ENCODE results near the gene TBC1D24. TPM values are rescaled to one million over a fixed set of nuclear protein-coding genes. Genes with fewer than 3 reads are reported as not detected.

Gene TBC1D24
- total and polyA plus RNA-seq, 9 of the 15 experiments (the other 6 are each of a cell fraction or from before 2014, with no cell fraction given) = 1.7 to 22.6 (median 7.2) TPM

GRCh38 chr16:2470234-2470601 is 4.7 kb upstream of the TBC1D24 start:
- Histone ChIP-seq H4K20me1 (replicated peaks; ENCODE audit: control insufficient read depth, insufficient read depth, low read length) (0 out of 2 replicates have a peak, but pooled peaks cover 4% of the 10 kb centered on the region), H2AFZ (ENCODE audit: low read depth, low read length) (no peak overlapping the region), H3K79me2 (ENCODE audit: control insufficient read depth, insufficient read depth, low read length) (peaks cover 13% of the 10 kb centered on the region; the same call in 2 of the 3 replicates), H3K4me3 (no peak overlapping the region), H3K9me1 (ENCODE audit: control insufficient read depth, insufficient read depth, low read length) (no peaks in the 10 kb centered on the region), H3K9ac (ENCODE audit: insufficient read depth in 1 of 2, low read depth in 2 of 2, low read length in 2 of 2) (peak overlapping the region in 1 of 2 experiments; percentile 1; a peak in 2 of 4 replicates), H3K4me2 (ENCODE audit: insufficient read depth, low read length) (no peak overlapping the region), H3K9me3 (replicated peaks; ENCODE audit: control insufficient read depth, insufficient read depth, low read depth, low read length) (no peaks in the 10 kb centered on the region), H3K4me1 (replicated peaks in 1 of 2; ENCODE audit: control insufficient read depth in 2 of 2, insufficient read depth in 2 of 2, low read length in 2 of 2) (peaks cover 7 to 87% of the 10 kb centered on the region in 2 experiments; a peak in 4 of 5 replicates), H3K27ac (ENCODE audit: extremely low read depth, low read depth, low read length) (no peak overlapping the region), H3K27me3 (ENCODE audit: control insufficient read depth in 2 of 2, insufficient read depth in 2 of 2, low read length in 2 of 2) (no peaks in the 10 kb centered on the region), H3K36me3 (ENCODE audit: control insufficient read depth, insufficient read depth, low read length) (no peaks in the 10 kb centered on the region)
- ChIA-PET POLR2A (interaction anchor here (0.7 to 2.3 kb wide), 4 partner anchors 13 to 256 kb away, joined by 3 to 10 read pairs (median 3); partner anchors contain the start of gene PGP), CTCF (ENCODE audit: low intra/inter-chr PET ratio) (no interaction called here)
- WGBS (ENCODE audit: insufficient coverage, low coverage, missing lambda C conversion rate) = 70% methylated on average over 7 of the region's 7 CpGs
- TF ChIP-seq, protein P1, sequence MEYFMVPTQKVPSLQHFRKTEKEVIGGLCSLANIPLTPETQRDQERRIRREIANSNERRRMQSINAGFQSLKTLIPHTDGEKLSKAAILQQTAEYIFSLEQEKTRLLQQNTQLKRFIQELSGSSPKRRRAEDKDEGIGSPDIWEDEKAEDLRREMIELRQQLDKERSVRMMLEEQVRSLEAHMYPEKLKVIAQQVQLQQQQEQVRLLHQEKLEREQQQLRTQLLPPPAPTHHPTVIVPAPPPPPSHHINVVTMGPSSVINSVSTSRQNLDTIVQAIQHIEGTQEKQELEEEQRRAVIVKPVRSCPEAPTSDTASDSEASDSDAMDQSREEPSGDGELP (CRISPR knock-in tag; IDR thresholded peaks at IDR 0.05; ENCODE audit: borderline replicate concordance) = 0 out of 2 replicates have a peak, but pooled peaks have one; percentile 15
- TF ChIP-seq HBP1 (CRISPR knock-in tag; IDR thresholded peaks at IDR 0.05) = no peak
- no peak for DNase-seq (ENCODE audit: extremely low read depth in 1 of 4, low spot score in 3 of 4)
- no peak for FAIRE-seq
- no TSS peak for BruUV-seq (replicated peaks)
- intact Hi-C loops (cut with micrococcal nuclease) = no loop called here
- ATAC-seq = no peak
- in situ Hi-C loops (cut with MboI) = no loop called here
